B cell (primary cell): ENCODE measurements around the gene CHAT.

ENCODE experiments used
- CTCF ChIP-seq: fragments of 200-600 bp; IDR thresholded peaks from one replicate; pipeline ENCODE4 v1.8.0; 2022; ENCODE audit warnings: antibody characterized with exemption, mild to moderate bottlenecking
- EZH2 ChIP-seq: IDR thresholded peaks from 2 replicates; pipeline ENCODE4 v1.6.1; 2012; ENCODE audit warnings: borderline replicate concordance, low read depth, mild to moderate bottlenecking, moderate library complexity, low read length; ENCODE audit not compliant: insufficient read depth, poor library complexity, severe bottlenecking

- TF ChIP-seq CTCF (no peak), EZH2 (no peak)
Observed at GRCh38 chr10:49620286-49620810, 6.5 kb downstream of the CHAT start.
